Panc1 (cell line): ENCODE data around the gene SIVA1. TPM values are rescaled to one million over a fixed set of nuclear protein-coding genes. Genes with fewer than 3 reads are reported as not detected.
A peak's percentile ranks its signal among the peaks of the same experiment; 100 is the strongest.

Source experiments
- ATAC-seq: fragments of 200-7000 bp; cut with Tn5 transposase; 2 replicates; pipeline ENCODE4 v1.9.1; 2020; ENCODE audit warnings: mild to moderate bottlenecking, moderate library complexity
- BruUV-seq: library from RNA; stranded (reverse); fragments of 400-500 nt; replicated peaks from 2 replicates; lab custom pipeline; 2021; lab: Mats Ljungman, UMichigan
- CTCF ChIA-PET: fragments of 300-600 bp; sonication (Branson Sonifier 250); formaldehyde crosslinking; loops from one replicate; lab custom pipeline; 2022; ENCODE audit warnings: antibody characterized with exemption; lab: Charles Lee
- POLR2A ChIA-PET: fragments of 300-600 bp; sonication (Branson Sonifier 250); formaldehyde crosslinking; loops from one replicate; lab custom pipeline; 2022; ENCODE audit warnings: antibody characterized with exemption; lab: Charles Lee
- DNase-seq: peaks from one replicate; pipeline ENCODE4 v3.0.0-alpha.2; 2010; ENCODE audit warnings: low read depth, low spot score
- H3K27ac ChIP-seq: 2 replicates; pipeline ENCODE4 v1.5.1; 2011; ENCODE audit warnings: mild to moderate bottlenecking, low read length, inconsistent platforms
- H3K27me3 ChIP-seq: fragments of 200-500 bp; sonication (Bioruptor generic); 2 replicates; pipeline ENCODE4 v1.6.0; 2014; ENCODE audit warnings: low read length, inconsistent platforms; ENCODE audit not compliant: control insufficient read depth, insufficient read depth
- H3K36me3 ChIP-seq: fragments of 200-500 bp; sonication (Bioruptor generic); 2 replicates; pipeline ENCODE4 v1.5.1; 2014; ENCODE audit warnings: inconsistent platforms, mild to moderate bottlenecking, low read length, moderate library complexity; ENCODE audit not compliant: control insufficient read depth, insufficient read depth
- H3K4me1 ChIP-seq: 2 replicates; pipeline ENCODE4 v1.5.1; 2011; ENCODE audit warnings: inconsistent platforms, mild to moderate bottlenecking, low read length, moderate library complexity; ENCODE audit not compliant: control insufficient read depth, insufficient read depth
- H3K4me3 ChIP-seq, 2 experiments: 2 replicates each; pipeline ENCODE4 v1.5.1; 2011 to 2012; ENCODE audit warnings: low read depth in 2 of 2, low read length in 2 of 2, mild to moderate bottlenecking in 2 of 2, inconsistent platforms in 1 of 2, moderate library complexity in 1 of 2
- H3K9me3 ChIP-seq: fragments of 200-500 bp; sonication (Bioruptor generic); 2 replicates; pipeline ENCODE4 v1.5.1; 2014; ENCODE audit warnings: low read depth, mild to moderate bottlenecking, inconsistent platforms, low read length, moderate library complexity; ENCODE audit not compliant: control insufficient read depth, insufficient read depth
- POLR2AphosphoS5 ChIP-seq: IDR thresholded peaks from 2 replicates; pipeline ENCODE4 v1.6.1; 2012; ENCODE audit warnings: mild to moderate bottlenecking, low read depth, low read length, moderate library complexity
- SIN3A ChIP-seq: IDR thresholded peaks from 2 replicates; pipeline ENCODE4 v1.6.1; 2012; ENCODE audit warnings: low read depth, mild to moderate bottlenecking, low read length, moderate library complexity, borderline replicate concordance; ENCODE audit not compliant: insufficient read depth
- TCF7L2 ChIP-seq: IDR thresholded peaks from 2 replicates; pipeline ENCODE4 v1.6.1; 2011; ENCODE audit warnings: mild to moderate bottlenecking, low read depth, low read length, inconsistent platforms
- in situ Hi-C: cut with HindIII; loops from 2 replicates; pipeline ENCODE4 v1.10.0; 2016; ENCODE audit warnings: low sequenced_read_pairs, low pct_unique_long_range_greater_than_20kb
- intact Hi-C: fragments of 100-400 bp; cut with micrococcal nuclease; formaldehyde crosslinking; loops from one replicate; pipeline ENCODE4 v1.10.0; 2022; ENCODE audit not compliant: unreplicated experiment
- total RNA-seq: library from RNA; stranded (reverse); gene quantifications from one replicate; pipeline ENCODE4 v1.2.1, GENCODE V29; 2021; ENCODE audit not compliant: unreplicated experiment
- TF ChIP-seq, protein P1 (sequence below), 2 experiments: IDR thresholded peaks; 2 replicates each; pipeline ENCODE4 v1.6.1; 2011 to 2012; ENCODE audit warnings: low read depth in 2 of 2, control low read depth in 1 of 2, low read length in 1 of 2, mild to moderate bottlenecking in 1 of 2, moderate library complexity in 1 of 2; ENCODE audit not compliant: insufficient read depth in 1 of 2
- TF ChIP-seq, protein P2 (sequence below): fragments of 450-650 bp; IDR thresholded peaks from 2 replicates; pipeline ENCODE4 v1.5.1; 2017; ENCODE audit warnings: mild to moderate bottlenecking

Gene SIVA1
- total RNA-seq, 1 experiment from 2014 or later: 100 TPM

DNA sequence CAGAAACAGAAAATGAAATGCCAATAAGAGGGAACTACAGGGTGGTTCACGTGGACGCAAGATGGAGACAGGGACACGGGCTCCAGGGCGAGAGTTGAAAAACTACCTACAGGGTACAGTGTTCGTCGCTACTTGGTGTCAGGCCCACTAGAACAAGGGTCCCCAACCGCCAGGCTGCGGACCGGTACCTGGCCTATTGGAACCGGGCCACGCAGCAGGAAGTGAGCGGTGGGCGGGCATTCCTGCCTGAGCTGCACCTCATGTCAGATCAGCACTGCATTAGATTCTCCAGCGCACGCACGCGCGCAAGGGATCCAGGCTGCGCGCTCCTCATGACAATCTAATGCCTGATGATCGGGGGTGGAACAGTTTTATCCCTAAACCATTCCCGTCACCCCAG lies 48.7 kb upstream of the SIVA1 start:
- ChIA-PET CTCF (no interaction called here), POLR2A (no interaction called here)
- no TSS peak for BruUV-seq
- intact Hi-C loops (no loop called here), in situ Hi-C loops (no loop called here)
- no peaks in the 10 kb centered on the region for H3K36me3 ChIP-seq
- no peaks in the 10 kb centered on the region for H3K9me3 ChIP-seq
- DNase-seq: no peak
- ATAC-seq: no peak
- H3K4me3 ChIP-seq: no peak overlapping the region
- H3K27me3 ChIP-seq: no peaks in the 10 kb centered on the region
- peaks cover 50% of the 10 kb centered on the region for H3K4me1 ChIP-seq
- TF ChIP-seq SIN3A (no peak), POLR2AphosphoS5 (no peak)
- no peak overlapping the region; the same call in 1 of the 2 replicates for H3K27ac ChIP-seq

DNA sequence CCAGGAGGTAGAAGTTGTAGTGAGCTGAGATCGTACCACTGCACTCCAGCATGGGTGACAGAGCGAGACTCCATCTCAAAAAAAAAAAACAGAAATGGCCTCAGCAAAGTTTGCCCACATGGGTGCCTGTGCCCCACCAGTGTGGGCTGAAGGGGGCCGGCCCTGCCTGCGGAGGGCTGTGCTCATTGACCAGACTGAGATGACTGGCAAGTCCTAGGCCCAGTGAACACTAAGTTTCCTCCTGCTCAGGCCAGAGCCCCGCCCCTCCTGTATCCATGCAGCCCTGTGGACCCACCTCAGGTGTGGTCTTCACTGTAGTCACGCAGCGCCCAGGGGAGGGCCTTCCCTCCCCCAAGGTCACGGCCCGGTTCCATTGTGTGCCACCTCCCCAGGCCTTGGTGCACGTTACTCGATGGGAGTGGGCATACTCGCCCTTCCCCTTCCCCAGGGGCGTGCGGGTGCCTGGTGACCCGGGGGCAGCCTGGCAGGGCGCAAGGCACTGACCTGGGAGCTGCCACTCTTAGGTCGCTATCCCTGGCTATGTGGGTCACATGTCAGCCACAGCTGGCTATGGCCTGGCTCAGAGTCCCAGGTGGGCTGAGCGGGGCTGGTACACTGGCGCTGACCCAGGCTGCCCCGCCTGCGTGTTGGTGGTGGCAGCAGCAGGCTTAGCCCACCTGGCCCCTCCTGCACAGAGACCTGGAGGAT lies 47.5 kb upstream of the SIVA1 start:
- Histone ChIP-seq H3K36me3 (no peaks in the 10 kb centered on the region), H3K9me3 (no peaks in the 10 kb centered on the region), H3K4me3 (no peak overlapping the region), H3K27me3 (no peaks in the 10 kb centered on the region), H3K4me1 (peaks cover 44% of the 10 kb centered on the region), H3K27ac (peak overlapping the region; percentile 72)
- in situ Hi-C loops: no loop called here
- ATAC-seq: 0 out of 2 replicates have a peak, but pooled peaks have one; percentile 15
- CTCF ChIA-PET: no interaction called here
- TF ChIP-seq POLR2AphosphoS5 (no peak), SIN3A (no peak), TCF7L2 (no peak)
- TF ChIP-seq, protein P1, sequence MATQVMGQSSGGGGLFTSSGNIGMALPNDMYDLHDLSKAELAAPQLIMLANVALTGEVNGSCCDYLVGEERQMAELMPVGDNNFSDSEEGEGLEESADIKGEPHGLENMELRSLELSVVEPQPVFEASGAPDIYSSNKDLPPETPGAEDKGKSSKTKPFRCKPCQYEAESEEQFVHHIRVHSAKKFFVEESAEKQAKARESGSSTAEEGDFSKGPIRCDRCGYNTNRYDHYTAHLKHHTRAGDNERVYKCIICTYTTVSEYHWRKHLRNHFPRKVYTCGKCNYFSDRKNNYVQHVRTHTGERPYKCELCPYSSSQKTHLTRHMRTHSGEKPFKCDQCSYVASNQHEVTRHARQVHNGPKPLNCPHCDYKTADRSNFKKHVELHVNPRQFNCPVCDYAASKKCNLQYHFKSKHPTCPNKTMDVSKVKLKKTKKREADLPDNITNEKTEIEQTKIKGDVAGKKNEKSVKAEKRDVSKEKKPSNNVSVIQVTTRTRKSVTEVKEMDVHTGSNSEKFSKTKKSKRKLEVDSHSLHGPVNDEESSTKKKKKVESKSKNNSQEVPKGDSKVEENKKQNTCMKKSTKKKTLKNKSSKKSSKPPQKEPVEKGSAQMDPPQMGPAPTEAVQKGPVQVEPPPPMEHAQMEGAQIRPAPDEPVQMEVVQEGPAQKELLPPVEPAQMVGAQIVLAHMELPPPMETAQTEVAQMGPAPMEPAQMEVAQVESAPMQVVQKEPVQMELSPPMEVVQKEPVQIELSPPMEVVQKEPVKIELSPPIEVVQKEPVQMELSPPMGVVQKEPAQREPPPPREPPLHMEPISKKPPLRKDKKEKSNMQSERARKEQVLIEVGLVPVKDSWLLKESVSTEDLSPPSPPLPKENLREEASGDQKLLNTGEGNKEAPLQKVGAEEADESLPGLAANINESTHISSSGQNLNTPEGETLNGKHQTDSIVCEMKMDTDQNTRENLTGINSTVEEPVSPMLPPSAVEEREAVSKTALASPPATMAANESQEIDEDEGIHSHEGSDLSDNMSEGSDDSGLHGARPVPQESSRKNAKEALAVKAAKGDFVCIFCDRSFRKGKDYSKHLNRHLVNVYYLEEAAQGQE (IDR thresholded peaks at IDR 0.05; ENCODE audit: insufficient read depth in 1 of 2, low read depth in 2 of 2, low read length in 1 of 2): no peak
- TF ChIP-seq, protein P2, sequence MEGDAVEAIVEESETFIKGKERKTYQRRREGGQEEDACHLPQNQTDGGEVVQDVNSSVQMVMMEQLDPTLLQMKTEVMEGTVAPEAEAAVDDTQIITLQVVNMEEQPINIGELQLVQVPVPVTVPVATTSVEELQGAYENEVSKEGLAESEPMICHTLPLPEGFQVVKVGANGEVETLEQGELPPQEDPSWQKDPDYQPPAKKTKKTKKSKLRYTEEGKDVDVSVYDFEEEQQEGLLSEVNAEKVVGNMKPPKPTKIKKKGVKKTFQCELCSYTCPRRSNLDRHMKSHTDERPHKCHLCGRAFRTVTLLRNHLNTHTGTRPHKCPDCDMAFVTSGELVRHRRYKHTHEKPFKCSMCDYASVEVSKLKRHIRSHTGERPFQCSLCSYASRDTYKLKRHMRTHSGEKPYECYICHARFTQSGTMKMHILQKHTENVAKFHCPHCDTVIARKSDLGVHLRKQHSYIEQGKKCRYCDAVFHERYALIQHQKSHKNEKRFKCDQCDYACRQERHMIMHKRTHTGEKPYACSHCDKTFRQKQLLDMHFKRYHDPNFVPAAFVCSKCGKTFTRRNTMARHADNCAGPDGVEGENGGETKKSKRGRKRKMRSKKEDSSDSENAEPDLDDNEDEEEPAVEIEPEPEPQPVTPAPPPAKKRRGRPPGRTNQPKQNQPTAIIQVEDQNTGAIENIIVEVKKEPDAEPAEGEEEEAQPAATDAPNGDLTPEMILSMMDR: no peak
- DNase-seq: no peak
- intact Hi-C loops: loop anchor here (5.0 kb wide), 1 partner anchor 53 kb away; no protein-coding TSS in a partner anchor
- BruUV-seq: no TSS peak
- POLR2A ChIA-PET: interaction anchor here (0.6 kb wide), 1 partner anchor 23 kb away, joined by 5 read pairs; no protein-coding TSS in a partner anchor
